Spinal cord (tissue), 10 donors: ENCODE data around the gene INTS1. TPM values are rescaled to one million over a fixed set of nuclear protein-coding genes. Genes with fewer than 3 reads are reported as not detected.

ENCODE experiments used
- DNase-seq, 6 donors: peaks; one replicate each; pipeline versions ENCODE4 v3.0.0 to v3.0.0-alpha.2; 2013 to 2015; ENCODE audit warnings: low spot score in 6 of 6, low read depth in 4 of 6
- H3K27ac ChIP-seq: one replicate; pipeline ENCODE4 v1.5.1; 2013; ENCODE audit warnings: low read depth, low read length, control low read depth
- H3K27me3 ChIP-seq: one replicate; pipeline ENCODE4 v1.6.1; 2013; ENCODE audit warnings: low read length; ENCODE audit not compliant: control insufficient read depth, insufficient read depth
- H3K36me3 ChIP-seq: one replicate; pipeline ENCODE4 v1.6.1; 2013; ENCODE audit warnings: low read length; ENCODE audit not compliant: control insufficient read depth, insufficient read depth
- H3K4me1 ChIP-seq: one replicate; pipeline ENCODE4 v1.6.1; 2013; ENCODE audit warnings: low read length; ENCODE audit not compliant: control insufficient read depth, insufficient read depth
- H3K4me3 ChIP-seq: one replicate; pipeline ENCODE4 v1.5.1; 2013; ENCODE audit warnings: low read depth, low read length, control low read depth
- H3K9me3 ChIP-seq: one replicate; pipeline ENCODE4 v1.6.1; 2013; ENCODE audit warnings: low read length; ENCODE audit not compliant: control insufficient read depth, insufficient read depth
- WGBS: methylation state at CpG from one replicate; pipeline ENCODE4 v1.1.5; 2013; ENCODE audit warnings: missing lambda C conversion rate; ENCODE audit not compliant: insufficient coverage; 5-methylcytosine and 5-hydroxymethylcytosine counted together
- polyA plus RNA-seq, 2 donors: library from polyadenylated mRNA; unstranded; fragments of 120-200 nt; gene quantifications; one replicate each; pipeline ENCODE4 v1.2.1, GENCODE V29; 2013; ENCODE audit not compliant: insufficient read length in 2 of 2
- total RNA-seq, 2 donors: library from RNA; depleted of rRNA in 1 of 2; stranded (reverse); fragments of 120-200 nt in 1 of 2; fragments of >200 nt in 1 of 2; gene quantifications; one replicate each; pipeline versions ENCODE4 v1.2.3 to v1.2.4, GENCODE V29; 2013 to 2014
- donor health status: healthy.

INTS1 gene
- total and polyA plus RNA-seq, 4 donors, result 24.0 to 107 (median 65.6) TPM

DNA sequence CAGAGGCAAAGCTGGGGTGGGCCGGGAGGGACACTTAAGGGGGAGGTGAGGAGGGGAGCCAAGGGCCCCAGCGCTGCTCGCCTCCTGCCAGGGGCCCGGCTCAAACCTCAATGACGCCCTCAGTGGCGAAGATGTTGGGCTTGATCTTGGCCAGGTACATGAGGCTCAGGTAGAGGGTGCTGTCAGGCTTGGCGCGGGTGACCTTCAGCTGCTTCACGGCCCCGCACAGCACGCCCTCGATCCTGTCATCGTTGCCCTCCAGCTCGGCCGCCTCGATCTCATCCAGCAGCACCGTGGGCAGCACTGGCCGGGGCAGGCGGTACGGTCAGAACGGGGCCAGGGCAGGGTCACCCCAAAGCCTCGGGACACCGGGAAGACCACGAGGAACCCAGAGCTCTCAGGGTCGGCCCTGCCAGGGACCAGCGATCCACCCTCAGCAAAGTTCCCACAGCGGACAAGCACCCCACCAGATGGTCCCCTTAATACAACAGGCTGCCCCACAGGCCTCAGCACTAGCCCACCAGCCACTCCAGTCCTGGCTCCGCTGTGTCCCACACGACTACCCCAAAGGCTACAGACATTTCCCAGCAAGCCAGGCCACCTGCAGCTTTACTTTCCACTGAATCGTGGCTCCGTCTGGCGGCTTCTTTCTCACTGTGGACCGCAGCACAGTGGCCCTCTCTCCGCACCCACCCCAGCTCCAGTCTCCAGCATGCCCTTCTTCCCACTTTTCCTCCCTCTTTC, 4.0 kb downstream of the INTS1 start:
- no peak for DNase-seq
- no peaks in the 10 kb centered on the region for H3K9me3 ChIP-seq
- peaks cover 25% of the 10 kb centered on the region for H3K4me1 ChIP-seq
- no peaks in the 10 kb centered on the region for H3K27me3 ChIP-seq
- H3K27ac ChIP-seq, result no peak overlapping the region
- no peak overlapping the region for H3K4me3 ChIP-seq
- H3K36me3 ChIP-seq, result peaks cover 82% of the 10 kb centered on the region
- 98% methylated on average over 32 of the region's 34 CpGs for WGBS

DNA sequence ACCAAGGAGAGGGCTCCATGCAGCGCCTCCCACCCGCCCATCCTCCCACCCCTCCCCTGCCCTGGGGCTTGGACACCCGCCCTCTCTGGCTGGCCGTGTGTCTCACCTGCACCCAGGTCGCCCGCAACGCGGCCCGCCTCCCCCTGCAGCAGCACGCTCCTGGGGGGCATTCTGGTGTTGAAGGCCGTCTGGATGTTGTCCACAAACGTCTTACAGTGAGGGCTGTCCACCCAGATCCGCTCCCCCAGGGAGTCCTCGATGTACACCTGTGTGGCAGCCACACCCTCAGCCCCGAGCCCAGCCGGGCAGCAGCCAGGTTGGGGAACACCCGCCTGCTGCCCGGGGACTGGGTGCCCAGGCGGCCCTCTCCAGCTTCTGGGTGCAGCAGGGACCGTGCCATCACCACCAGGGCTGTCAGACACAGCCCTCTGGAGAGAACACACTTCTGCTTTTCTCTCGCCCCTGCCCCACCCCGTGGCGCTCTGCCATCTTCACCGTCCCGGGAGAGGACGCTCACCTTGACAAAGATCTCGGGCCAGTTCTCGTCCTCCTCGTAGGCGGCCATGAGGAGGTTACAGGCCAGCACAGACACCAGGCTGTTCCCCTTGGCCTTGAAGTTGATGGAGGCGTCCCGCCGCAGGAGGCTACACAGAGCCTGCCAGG, 4.7 kb downstream of the INTS1 start:
- H3K27ac ChIP-seq, result no peak overlapping the region
- peaks cover 20% of the 10 kb centered on the region for H3K4me1 ChIP-seq
- H3K36me3 ChIP-seq, result peaks cover 89% of the 10 kb centered on the region
- no peak for DNase-seq
- no peak overlapping the region for H3K4me3 ChIP-seq
- no peaks in the 10 kb centered on the region for H3K27me3 ChIP-seq
- 98% methylated on average over 30 of the region's 33 CpGs for WGBS
- H3K9me3 ChIP-seq, result no peaks in the 10 kb centered on the region

DNA sequence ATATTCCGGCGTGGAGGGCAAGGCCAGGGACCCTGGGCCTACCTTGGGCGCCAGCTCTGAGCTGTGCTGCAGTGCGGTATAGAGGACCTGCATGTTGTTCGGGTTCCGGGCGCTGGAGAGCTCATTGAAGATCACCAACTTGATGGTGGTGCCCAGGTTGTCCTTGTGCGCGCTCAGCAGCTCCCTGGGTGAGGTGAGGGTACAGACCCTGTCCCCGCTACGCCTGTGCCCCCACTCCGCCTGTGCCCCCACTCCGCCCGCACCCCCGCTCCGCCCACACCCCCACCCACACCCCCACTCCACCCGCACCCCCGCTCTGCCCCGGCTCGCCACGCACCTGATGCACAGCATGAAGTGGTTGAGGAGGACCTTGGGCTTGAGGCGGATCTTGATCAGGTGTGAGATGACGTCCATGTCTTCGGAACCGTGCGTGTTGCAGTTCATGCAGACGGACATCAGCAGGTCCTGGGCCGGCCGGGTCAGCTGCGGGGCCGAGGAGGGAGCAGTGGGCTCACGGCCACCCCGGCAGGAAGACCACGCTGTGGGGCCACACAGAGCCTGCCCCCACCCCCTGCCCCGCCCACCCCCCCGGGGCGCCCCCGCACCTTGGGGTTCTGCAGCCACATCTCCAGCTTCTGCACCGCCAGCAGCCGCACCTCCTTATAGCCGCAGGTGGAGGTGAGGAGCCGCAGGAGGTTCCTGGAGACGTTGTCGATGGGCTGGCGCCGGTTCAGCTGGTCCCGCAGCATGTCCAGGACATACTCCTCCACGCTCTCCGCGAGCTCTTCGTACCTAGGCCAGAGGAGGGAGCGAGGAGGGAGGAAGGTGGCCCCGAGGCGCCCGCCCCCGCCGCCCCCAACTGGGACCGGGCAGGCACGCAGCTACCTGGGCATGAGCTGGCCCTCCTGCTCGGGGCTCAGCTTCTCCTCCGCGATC, 5.6 kb downstream of the INTS1 start:
- Histone ChIP-seq H3K9me3 (no peaks in the 10 kb centered on the region), H3K36me3 (peaks cover 98% of the 10 kb centered on the region), H3K27me3 (no peaks in the 10 kb centered on the region), H3K27ac (no peak overlapping the region), H3K4me3 (no peak overlapping the region), H3K4me1 (peaks cover 19% of the 10 kb centered on the region)
- DNase-seq, result no peak
- WGBS, result 96% methylated on average over 40 of the region's 62 CpGs

DNA sequence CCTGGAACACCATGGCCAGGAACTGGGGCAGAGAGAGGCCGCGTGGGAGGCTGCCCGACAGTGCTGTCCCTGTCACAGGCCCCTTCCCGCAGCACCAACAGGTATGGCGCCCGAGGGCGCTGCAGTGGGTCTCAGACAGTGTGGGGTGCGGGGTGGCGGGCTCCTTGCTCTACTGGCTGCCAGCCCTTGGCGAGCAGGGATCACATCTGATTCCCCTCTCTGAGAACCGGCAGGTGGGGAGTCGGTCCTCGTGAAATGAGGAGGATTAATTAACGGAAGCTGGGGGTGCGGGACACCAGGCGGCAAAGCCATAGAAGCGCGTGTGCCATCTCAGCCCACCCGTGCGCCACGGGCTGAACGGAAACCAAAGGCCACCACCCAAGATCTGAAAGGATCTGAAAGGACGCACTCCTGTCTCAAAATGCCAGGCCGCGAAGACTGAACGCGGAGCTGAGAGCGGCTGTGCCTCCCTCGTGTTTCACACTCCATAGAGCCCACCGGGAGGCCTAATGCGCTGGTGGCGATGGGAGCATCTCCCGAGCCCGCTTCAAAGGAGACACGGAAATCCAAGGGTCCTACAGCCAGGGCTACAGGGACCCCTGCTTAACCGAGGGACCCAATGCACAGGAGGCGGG, 6.8 kb downstream of the INTS1 start:
- WGBS, result 94% methylated on average over 33 of the region's 37 CpGs
- Histone ChIP-seq H3K4me3 (no peak overlapping the region), H3K36me3 (peaks cover 100% of the 10 kb centered on the region), H3K27ac (no peak overlapping the region), H3K9me3 (no peaks in the 10 kb centered on the region), H3K4me1 (peaks cover 7% of the 10 kb centered on the region), H3K27me3 (no peaks in the 10 kb centered on the region)
- DNase-seq, result no peak

DNA sequence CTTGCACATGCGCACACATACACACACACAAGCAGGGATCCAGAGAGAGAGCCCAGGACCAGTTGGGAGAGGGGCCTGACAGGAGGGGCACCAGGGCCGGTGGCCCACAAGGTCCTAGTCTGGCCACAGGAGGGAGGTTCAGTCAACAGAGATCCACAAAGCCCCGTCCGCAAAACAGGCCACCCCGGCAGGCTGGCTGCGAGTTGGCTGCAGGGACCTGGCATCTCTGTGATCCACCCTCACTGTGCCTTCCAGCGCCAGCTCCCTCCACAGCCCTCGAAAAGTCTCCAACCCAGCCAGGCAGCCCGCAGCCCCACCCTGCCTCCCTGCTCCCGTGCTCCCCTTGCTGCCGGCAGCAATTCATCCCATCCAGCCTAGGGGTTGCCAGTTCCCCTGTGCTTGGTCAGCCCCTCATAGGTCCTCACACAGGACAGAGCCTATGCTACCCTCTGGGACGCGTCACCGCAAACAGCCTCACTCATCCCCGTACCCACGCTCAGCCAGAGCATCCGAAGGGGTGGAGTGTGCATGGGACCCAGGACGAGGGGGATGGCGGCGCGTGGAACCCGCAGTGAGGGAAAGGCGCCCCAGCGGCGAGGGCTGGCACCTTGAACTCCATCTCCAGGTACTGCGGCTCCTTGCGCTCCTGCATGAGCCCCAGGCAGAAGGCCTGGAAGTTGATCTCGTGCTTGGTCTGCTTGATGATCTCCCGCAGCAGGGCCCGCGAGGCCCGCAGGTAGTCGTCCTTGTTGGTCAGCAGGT, 7.5 kb downstream of the INTS1 start:
- Histone ChIP-seq H3K36me3 (peaks cover 99% of the 10 kb centered on the region), H3K4me1 (peaks cover under 1% of the 10 kb centered on the region), H3K4me3 (no peak overlapping the region), H3K27me3 (no peaks in the 10 kb centered on the region), H3K27ac (no peak overlapping the region), H3K9me3 (no peaks in the 10 kb centered on the region)
- WGBS, result 95% methylated on average over 32 of the region's 33 CpGs
- no peak for DNase-seq

DNA sequence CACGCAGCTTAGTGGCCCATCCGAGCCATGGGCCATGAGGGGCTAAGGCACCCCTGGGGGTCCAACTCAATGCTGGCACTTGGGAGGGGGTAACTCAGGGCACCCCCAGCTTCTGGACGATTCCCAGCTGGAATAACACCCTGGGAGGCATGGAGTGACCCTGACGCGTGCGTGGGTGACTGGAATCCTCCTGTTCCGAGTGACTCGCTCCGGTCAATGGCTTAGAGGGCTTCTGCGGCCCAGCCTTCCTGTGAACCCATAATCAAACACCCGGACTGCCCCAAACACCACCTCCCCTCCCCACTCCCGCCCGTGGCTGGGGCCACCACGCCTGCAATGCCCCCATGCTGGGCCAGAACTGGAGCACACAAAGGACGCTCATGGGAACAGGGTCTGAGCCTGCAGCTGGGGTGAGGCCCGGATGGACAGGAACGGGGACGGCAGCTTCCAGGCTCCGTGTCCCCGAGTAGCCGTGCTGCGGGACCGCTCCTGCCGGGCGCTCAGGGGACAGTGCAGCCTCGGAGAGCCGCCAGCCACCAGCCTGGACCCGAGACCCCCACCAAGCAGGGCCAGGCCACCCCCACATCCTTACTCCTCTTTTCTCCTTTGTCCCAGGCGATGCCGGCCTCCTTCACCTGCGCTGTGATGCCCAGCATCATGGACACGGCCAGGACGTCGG, 8.5 kb downstream of the INTS1 start:
- 82% methylated on average over 33 of the region's 34 CpGs for WGBS
- DNase-seq, result no peak
- no peaks in the 10 kb centered on the region for H3K9me3 ChIP-seq
- H3K36me3 ChIP-seq, result peaks cover 99% of the 10 kb centered on the region
- no peaks in the 10 kb centered on the region for H3K4me1 ChIP-seq
- H3K4me3 ChIP-seq, result no peak overlapping the region
- H3K27ac ChIP-seq, result no peak overlapping the region
- no peaks in the 10 kb centered on the region for H3K27me3 ChIP-seq

DNA sequence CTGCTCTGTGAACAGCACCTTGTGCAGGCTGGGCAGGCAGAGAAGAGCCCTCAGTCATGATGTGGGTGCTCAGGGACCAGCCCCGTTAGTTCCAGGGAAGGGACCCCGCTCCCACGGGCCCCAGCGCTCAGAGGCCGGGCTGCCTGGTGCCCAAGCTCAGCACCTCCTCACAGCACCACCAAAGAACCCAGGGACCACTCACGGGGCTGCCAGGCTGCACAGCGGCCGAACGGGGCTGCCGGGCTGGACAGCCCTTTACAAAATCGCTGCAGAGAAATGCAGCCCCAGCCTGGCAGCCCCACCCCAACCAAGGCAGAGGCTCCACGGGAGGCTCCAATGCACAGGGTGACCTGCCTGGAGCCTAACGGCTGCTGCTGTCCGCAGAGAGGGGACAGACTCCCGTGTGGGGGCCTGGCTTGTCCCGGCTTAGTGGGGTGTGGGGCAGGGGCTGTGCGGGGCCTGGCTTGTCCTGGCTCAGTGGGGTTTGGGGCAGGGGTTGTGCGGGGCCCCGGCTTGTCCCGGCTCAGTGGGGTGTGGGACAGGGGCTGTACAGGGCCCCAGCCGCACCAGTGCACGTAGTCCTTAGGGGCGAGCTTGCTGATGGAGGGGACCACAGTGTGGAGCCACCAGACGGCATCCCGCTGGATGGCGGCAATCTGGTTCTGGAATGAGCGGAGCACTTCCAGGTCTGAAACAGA, 9.2 kb downstream of the INTS1 start:
- peaks cover 99% of the 10 kb centered on the region for H3K36me3 ChIP-seq
- no peak overlapping the region for H3K27ac ChIP-seq
- no peaks in the 10 kb centered on the region for H3K9me3 ChIP-seq
- no peak for DNase-seq
- H3K4me1 ChIP-seq, result no peaks in the 10 kb centered on the region
- H3K4me3 ChIP-seq, result no peak overlapping the region
- 96% methylated on average over 18 of the region's 27 CpGs for WGBS
- no peaks in the 10 kb centered on the region for H3K27me3 ChIP-seq

DNA sequence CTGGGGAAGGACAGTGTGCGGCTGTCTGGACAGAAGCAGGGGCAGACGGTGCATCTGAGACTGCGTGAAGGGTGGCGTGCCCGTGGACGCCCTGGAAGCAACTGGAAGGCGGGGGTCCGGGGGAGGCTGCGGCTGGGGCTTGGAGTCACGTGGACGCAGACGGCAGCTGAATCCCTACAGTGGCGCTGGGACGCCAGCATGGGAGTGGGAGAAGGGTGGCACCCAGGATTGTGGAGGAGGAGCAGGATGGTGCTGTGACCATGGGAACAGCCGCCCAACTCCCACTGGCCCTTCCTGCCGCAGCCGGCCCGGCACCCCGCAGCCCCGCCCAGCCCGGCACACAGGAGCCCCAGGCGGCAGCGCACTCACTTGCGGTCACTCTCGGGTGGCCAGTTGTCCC, 9.7 kb downstream of the INTS1 start:
- Histone ChIP-seq H3K27ac (no peak overlapping the region), H3K9me3 (no peaks in the 10 kb centered on the region), H3K4me3 (no peak overlapping the region), H3K4me1 (no peaks in the 10 kb centered on the region), H3K36me3 (peaks cover 99% of the 10 kb centered on the region), H3K27me3 (no peaks in the 10 kb centered on the region)
- WGBS, result 90% methylated on average over 25 of the region's 25 CpGs
- no peak for DNase-seq
